HEK293 (cell line): ENCODE measurements around the gene CFI.

Source experiments
- CTCF ChIA-PET: fragments of 350-600 bp; formaldehyde crosslinking; extraction: SDS; loops from one replicate; lab custom pipeline; 2021; ENCODE audit warnings: antibody characterized with exemption; lab: Yijun Ruan, JAX
- POLR2A ChIA-PET: fragments of 300-600 bp; formaldehyde crosslinking; extraction: SDS; loops from one replicate; lab custom pipeline; 2020; ENCODE audit warnings: antibody characterized with exemption, inconsistent platforms; lab: Yijun Ruan, JAX
- H3K27ac ChIP-seq: fragments of 200-500 bp; sonication (Bioruptor generic); 2 replicates; pipeline ENCODE4 v1.5.1; 2014; ENCODE audit warnings: low read depth, low read length, control low read depth, inconsistent platforms; ENCODE audit errors: extremely low read depth
- H3K36me3 ChIP-seq, 2 experiments: fragments of 200-500 bp in 1 of 2; sonication (Bioruptor generic) in 1 of 2; 1 replicate in 1 of 2; 2 replicates in 1 of 2; pipeline ENCODE4 v1.5.1; 2014 to 2017; ENCODE audit warnings: inconsistent platforms in 2 of 2, low read length in 2 of 2; ENCODE audit not compliant: control insufficient read depth in 2 of 2, insufficient read depth in 1 of 2
- H3K4me1 ChIP-seq: fragments of 200-500 bp; sonication (Bioruptor generic); 2 replicates; pipeline ENCODE4 v1.5.1; 2014; ENCODE audit warnings: mild to moderate bottlenecking, low read length, inconsistent platforms; ENCODE audit not compliant: control insufficient read depth, insufficient read depth
- H3K4me3 ChIP-seq: 2 replicates; pipeline ENCODE4 v1.5.1; 2011; ENCODE audit warnings: low read depth, mild to moderate bottlenecking, control low read depth, low read length, moderate library complexity
- H3K9me3 ChIP-seq: fragments of 200-500 bp; sonication (Bioruptor generic); 2 replicates; pipeline ENCODE4 v1.5.1; 2014; ENCODE audit warnings: low read depth, low read length, inconsistent platforms; ENCODE audit not compliant: control insufficient read depth, insufficient read depth
- ZFHX2 ChIP-seq: fragments of 450-650 bp; formaldehyde crosslinking; conservative IDR thresholded peaks from 2 replicates; pipeline ENCODE4 v1.5.1; 2016; ENCODE audit warnings: missing biosample characterization, missing genetic modification characterization
- ZNF311 ChIP-seq: fragments of 450-650 bp; formaldehyde crosslinking; IDR thresholded peaks from 2 replicates; pipeline ENCODE4 v1.5.1; 2017; ENCODE audit warnings: missing biosample characterization, missing genetic modification characterization, borderline replicate concordance
- ZNF416 ChIP-seq: fragments of 450-650 bp; formaldehyde crosslinking; IDR thresholded peaks from 2 replicates; pipeline ENCODE4 v1.5.1; 2016; ENCODE audit warnings: missing biosample characterization, missing genetic modification characterization
- ZNF473 ChIP-seq: fragments of 450-650 bp; formaldehyde crosslinking; IDR thresholded peaks from 2 replicates; pipeline ENCODE4 v1.5.1; 2017; ENCODE audit warnings: missing biosample characterization, missing genetic modification characterization
- ZNF510 ChIP-seq: fragments of 450-650 bp; formaldehyde crosslinking; IDR thresholded peaks from 2 replicates; pipeline ENCODE4 v1.5.1; 2018; ENCODE audit warnings: mild to moderate bottlenecking, missing genetic modification characterization, missing biosample characterization; ENCODE audit not compliant: insufficient replicate concordance
- ZNF571 ChIP-seq: fragments of 450-650 bp; formaldehyde crosslinking; IDR thresholded peaks from 2 replicates; pipeline ENCODE4 v1.5.0; 2017; ENCODE audit warnings: missing biosample characterization, missing genetic modification characterization
- ZNF600 ChIP-seq: fragments of 450-650 bp; formaldehyde crosslinking; IDR thresholded peaks from 2 replicates; pipeline ENCODE4 v1.5.1; 2016; ENCODE audit warnings: missing biosample characterization, missing genetic modification characterization
- ZNF843 ChIP-seq: fragments of 450-650 bp; formaldehyde crosslinking; IDR thresholded peaks from 2 replicates; pipeline ENCODE4 v1.5.1; 2016; ENCODE audit warnings: missing biosample characterization, missing genetic modification characterization
- TF ChIP-seq, protein P1 (sequence below): fragments of 450-650 bp; formaldehyde crosslinking; IDR thresholded peaks from 2 replicates; pipeline ENCODE4 v1.5.1; 2016; ENCODE audit warnings: missing biosample characterization, missing genetic modification characterization
- TF ChIP-seq, protein P2 (sequence below): fragments of 450-650 bp; formaldehyde crosslinking; IDR thresholded peaks from 2 replicates; pipeline ENCODE4 v1.5.1; 2016; ENCODE audit warnings: missing biosample characterization, missing genetic modification characterization, borderline replicate concordance
- TF ChIP-seq, protein P3 (sequence below): fragments of 450-650 bp; formaldehyde crosslinking; IDR thresholded peaks from 2 replicates; pipeline ENCODE4 v1.5.1; 2017; ENCODE audit warnings: missing biosample characterization, missing genetic modification characterization
- TF ChIP-seq, protein P4 (sequence below): fragments of 450-650 bp; formaldehyde crosslinking; optimal IDR thresholded peaks from 2 replicates; pipeline ENCODE3; 2016; ENCODE audit warnings: missing biosample characterization, mild to moderate bottlenecking, missing genetic modification characterization
- TF ChIP-seq, protein P5 (sequence below): fragments of 450-650 bp; formaldehyde crosslinking; IDR thresholded peaks from 2 replicates; pipeline ENCODE4 v1.5.1; 2016; ENCODE audit warnings: missing biosample characterization, missing genetic modification characterization
- TF ChIP-seq, protein P6 (sequence below): fragments of 450-650 bp; formaldehyde crosslinking; IDR thresholded peaks from 2 replicates; pipeline ENCODE4 v1.5.1; 2016; ENCODE audit warnings: missing biosample characterization, missing genetic modification characterization

Gene CFI

DNA sequence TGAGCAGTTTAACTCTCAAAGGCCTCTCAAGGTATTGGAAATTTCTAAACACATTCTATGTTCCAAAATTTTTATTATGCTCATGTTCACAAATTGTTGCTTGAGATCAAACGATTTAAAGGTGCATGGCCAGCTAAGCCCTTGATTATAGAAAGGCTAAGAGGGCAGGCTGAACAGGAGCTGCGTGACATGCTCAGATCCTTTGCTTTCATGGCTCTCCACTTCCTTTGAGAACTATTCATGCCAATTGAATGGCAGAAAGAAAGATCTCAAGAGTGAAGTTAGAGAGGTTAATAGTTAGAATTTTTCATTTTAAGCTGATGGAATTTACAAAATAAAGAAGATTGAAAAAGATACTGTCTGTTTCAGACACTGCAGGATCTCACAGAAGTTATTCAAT lies 46.7 kb upstream of the CFI start:
- H3K4me3 ChIP-seq: no peak overlapping the region
- CTCF ChIA-PET: no interaction called here
- H3K36me3 ChIP-seq: no peaks in the 10 kb centered on the region
- no peaks in the 10 kb centered on the region for H3K9me3 ChIP-seq
- TF ChIP-seq, protein P1, sequence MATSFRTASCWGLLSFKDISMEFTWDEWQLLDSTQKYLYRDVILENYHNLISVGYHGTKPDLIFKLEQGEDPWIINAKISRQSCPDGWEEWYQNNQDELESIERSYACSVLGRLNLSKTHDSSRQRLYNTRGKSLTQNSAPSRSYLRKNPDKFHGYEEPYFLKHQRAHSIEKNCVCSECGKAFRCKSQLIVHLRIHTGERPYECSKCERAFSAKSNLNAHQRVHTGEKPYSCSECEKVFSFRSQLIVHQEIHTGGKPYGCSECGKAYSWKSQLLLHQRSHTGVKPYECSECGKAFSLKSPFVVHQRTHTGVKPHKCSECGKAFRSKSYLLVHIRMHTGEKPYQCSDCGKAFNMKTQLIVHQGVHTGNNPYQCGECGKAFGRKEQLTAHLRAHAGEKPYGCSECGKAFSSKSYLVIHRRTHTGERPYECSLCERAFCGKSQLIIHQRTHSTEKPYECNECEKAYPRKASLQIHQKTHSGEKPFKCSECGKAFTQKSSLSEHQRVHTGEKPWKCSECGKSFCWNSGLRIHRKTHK (tag by site-specific recombination): no peak
- TF ChIP-seq, protein P2, sequence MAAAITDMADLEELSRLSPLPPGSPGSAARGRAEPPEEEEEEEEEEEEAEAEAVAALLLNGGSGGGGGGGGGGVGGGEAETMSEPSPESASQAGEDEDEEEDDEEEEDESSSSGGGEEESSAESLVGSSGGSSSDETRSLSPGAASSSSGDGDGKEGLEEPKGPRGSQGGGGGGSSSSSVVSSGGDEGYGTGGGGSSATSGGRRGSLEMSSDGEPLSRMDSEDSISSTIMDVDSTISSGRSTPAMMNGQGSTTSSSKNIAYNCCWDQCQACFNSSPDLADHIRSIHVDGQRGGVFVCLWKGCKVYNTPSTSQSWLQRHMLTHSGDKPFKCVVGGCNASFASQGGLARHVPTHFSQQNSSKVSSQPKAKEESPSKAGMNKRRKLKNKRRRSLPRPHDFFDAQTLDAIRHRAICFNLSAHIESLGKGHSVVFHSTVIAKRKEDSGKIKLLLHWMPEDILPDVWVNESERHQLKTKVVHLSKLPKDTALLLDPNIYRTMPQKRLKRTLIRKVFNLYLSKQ (tag by site-specific recombination): no peak
- TF ChIP-seq, protein P3, sequence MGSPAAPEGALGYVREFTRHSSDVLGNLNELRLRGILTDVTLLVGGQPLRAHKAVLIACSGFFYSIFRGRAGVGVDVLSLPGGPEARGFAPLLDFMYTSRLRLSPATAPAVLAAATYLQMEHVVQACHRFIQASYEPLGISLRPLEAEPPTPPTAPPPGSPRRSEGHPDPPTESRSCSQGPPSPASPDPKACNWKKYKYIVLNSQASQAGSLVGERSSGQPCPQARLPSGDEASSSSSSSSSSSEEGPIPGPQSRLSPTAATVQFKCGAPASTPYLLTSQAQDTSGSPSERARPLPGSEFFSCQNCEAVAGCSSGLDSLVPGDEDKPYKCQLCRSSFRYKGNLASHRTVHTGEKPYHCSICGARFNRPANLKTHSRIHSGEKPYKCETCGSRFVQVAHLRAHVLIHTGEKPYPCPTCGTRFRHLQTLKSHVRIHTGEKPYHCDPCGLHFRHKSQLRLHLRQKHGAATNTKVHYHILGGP (tag by site-specific recombination): no peak
- TF ChIP-seq ZNF416 (tag by site-specific recombination): no peak
- no peak for TF ChIP-seq ZNF311 (tag by site-specific recombination)
- TF ChIP-seq, protein P4, sequence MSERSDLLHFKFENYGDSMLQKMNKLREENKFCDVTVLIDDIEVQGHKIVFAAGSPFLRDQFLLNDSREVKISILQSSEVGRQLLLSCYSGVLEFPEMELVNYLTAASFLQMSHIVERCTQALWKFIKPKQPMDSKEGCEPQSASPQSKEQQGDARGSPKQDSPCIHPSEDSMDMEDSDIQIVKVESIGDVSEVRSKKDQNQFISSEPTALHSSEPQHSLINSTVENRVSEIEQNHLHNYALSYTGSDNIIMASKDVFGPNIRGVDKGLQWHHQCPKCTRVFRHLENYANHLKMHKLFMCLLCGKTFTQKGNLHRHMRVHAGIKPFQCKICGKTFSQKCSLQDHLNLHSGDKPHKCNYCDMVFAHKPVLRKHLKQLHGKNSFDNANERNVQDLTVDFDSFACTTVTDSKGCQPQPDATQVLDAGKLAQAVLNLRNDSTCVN: no peak
- TF ChIP-seq ZNF843 (tag by site-specific recombination): no peak
- TF ChIP-seq, all 188 proteins: peak for 0
- POLR2A ChIA-PET: no interaction called here
- Histone ChIP-seq H3K4me1 (no peaks in the 10 kb centered on the region), H3K27ac (no peak overlapping the region)

DNA sequence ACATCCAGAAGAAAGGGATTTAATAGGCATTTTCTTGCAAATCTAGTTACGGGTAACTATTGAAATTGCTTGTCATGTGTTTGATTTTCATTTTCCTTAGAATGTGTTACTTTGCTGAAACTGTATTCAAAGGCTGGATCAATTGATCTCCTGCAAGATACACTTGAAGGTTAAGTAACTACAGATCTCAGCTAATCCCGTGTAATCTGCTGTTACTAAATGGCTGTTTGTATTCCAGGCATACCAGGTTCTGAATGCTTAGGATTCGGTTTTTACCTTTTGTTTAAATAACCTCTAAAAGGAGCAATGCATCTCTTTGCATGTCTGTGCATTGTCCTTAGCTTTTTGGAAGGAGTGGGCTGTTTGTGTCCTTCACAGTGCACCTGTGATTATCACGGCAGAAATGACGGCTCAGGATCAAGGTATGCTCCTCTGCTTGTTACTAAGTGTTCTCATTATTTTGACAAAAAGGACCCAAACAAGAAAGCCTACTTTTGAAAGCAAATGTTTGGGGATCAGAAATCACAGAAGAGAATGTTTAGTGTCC lies 46.2 kb upstream of the CFI start, which contains the start of gene LRIT3:
Gene LRIT3, plus strand, starts transcription at position 212 of the 547 bp plus-strand sequence. Its CDS starts 95 bp downstream, at position 307.
- H3K9me3 ChIP-seq: no peaks in the 10 kb centered on the region
- H3K27ac ChIP-seq: no peak within 1 kb of the TSS
- POLR2A ChIA-PET: no interaction called here
- H3K36me3 ChIP-seq: no peaks in the 10 kb centered on the region
- no peaks in the 10 kb centered on the region for H3K4me1 ChIP-seq
- CTCF ChIA-PET: no interaction called here
- TF ChIP-seq, protein P5, sequence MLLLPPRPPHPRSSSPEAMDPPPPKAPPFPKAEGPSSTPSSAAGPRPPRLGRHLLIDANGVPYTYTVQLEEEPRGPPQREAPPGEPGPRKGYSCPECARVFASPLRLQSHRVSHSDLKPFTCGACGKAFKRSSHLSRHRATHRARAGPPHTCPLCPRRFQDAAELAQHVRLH (tag by site-specific recombination): no peak
- TF ChIP-seq ZNF571 (tag by site-specific recombination): no peak
- no peak for TF ChIP-seq ZNF510 (tag by site-specific recombination)
- no peak for TF ChIP-seq ZNF600
- TF ChIP-seq ZNF473: no peak
- TF ChIP-seq ZFHX2 (tag by site-specific recombination): no peak
- TF ChIP-seq, protein P6, sequence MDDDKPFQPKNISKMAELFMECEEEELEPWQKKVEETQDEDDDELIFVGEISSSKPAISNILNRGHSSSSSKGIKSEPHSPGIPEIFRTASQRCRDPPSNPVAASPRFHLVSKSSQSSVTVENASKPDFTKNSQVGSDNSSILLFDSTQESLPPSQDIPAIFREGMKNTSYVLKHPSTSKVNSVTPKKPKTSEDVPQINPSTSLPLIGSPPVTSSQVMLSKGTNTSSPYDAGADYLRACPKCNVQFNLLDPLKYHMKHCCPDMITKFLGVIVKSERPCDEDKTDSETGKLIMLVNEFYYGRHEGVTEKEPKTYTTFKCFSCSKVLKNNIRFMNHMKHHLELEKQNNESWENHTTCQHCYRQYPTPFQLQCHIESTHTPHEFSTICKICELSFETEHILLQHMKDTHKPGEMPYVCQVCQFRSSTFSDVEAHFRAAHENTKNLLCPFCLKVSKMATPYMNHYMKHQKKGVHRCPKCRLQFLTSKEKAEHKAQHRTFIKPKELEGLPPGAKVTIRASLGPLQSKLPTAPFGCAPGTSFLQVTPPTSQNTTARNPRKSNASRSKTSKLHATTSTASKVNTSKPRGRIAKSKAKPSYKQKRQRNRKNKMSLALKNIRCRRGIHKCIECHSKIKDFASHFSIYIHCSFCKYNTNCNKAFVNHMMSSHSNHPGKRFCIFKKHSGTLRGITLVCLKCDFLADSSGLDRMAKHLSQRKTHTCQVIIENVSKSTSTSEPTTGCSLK: no peak
- H3K4me3 ChIP-seq: no peak within 1 kb of the TSS
